Hepatocyte (in vitro differentiated cells): ENCODE data around the gene ITPR2. TPM values are rescaled to one million over a fixed set of nuclear protein-coding genes. Genes with fewer than 3 reads are reported as not detected.

Source experiments
- DNase-seq: peaks from one replicate; pipeline ENCODE4 v3.0.0-alpha.2; 2016; ENCODE audit warnings: low spot score
- H2AFZ ChIP-seq: fragments of 200-600 bp; sonication (generic); 2 replicates; pipeline ENCODE4 v1.6.0; 2016; ENCODE audit warnings: antibody characterized with exemption, mild to moderate bottlenecking
- H3K27ac ChIP-seq: fragments of 200-600 bp; sonication (generic); 2 replicates; pipeline ENCODE4 v1.5.1; 2016; ENCODE audit warnings: mild to moderate bottlenecking
- H3K27me3 ChIP-seq: fragments of 200-600 bp; sonication (generic); 2 replicates; pipeline ENCODE4 v1.6.1; 2016
- H3K36me3 ChIP-seq: fragments of 200-600 bp; sonication (generic); replicated peaks from 2 replicates; pipeline ENCODE4 v1.5.1; 2016; ENCODE audit warnings: low read depth; ENCODE audit not compliant: insufficient read depth
- H3K4me1 ChIP-seq: fragments of 200-600 bp; sonication (generic); 2 replicates; pipeline ENCODE4 v1.5.1; 2016; ENCODE audit warnings: mild to moderate bottlenecking, moderate library complexity; ENCODE audit not compliant: insufficient read depth
- H3K4me2 ChIP-seq: fragments of 200-600 bp; sonication (generic); 2 replicates; pipeline ENCODE4 v1.6.0; 2016
- H3K4me3 ChIP-seq: fragments of 200-600 bp; sonication (generic); 2 replicates; pipeline ENCODE4 v1.5.1; 2016; ENCODE audit warnings: mild to moderate bottlenecking
- H3K79me2 ChIP-seq: fragments of 200-600 bp; sonication (generic); 2 replicates; pipeline ENCODE4 v1.6.0; 2017; ENCODE audit warnings: mild to moderate bottlenecking
- H3K9me2 ChIP-seq: fragments of 200-600 bp; sonication (generic); replicated peaks from 2 replicates; pipeline ENCODE4 v1.6.0; 2017; ENCODE audit warnings: mild to moderate bottlenecking; ENCODE audit not compliant: insufficient read depth
- H3K9me3 ChIP-seq: fragments of 200-600 bp; sonication (generic); 2 replicates; pipeline ENCODE4 v1.5.1; 2016; ENCODE audit warnings: low read depth, mild to moderate bottlenecking
- H4K20me1 ChIP-seq: fragments of 200-600 bp; sonication (generic); 2 replicates; pipeline ENCODE4 v1.6.0; 2016; ENCODE audit warnings: mild to moderate bottlenecking; ENCODE audit not compliant: insufficient read depth, poor library complexity, severe bottlenecking
- EZH2 ChIP-seq: fragments of 200-600 bp; sonication (generic); IDR thresholded peaks from 2 replicates; pipeline ENCODE4 v1.6.1; 2016; ENCODE audit warnings: antibody characterized with exemption, mild to moderate bottlenecking, borderline replicate concordance
- EZH2phosphoT487 ChIP-seq: fragments of 200-600 bp; sonication (generic); IDR thresholded peaks from one replicate; pipeline ENCODE4 v1.6.1; 2018; ENCODE audit warnings: antibody characterized with exemption, mild to moderate bottlenecking, low read depth, moderate library complexity; ENCODE audit not compliant: unreplicated experiment, severe bottlenecking
- WGBS: methylation state at CpG from one replicate; pipeline ENCODE4 v1.1.6; 2016; ENCODE audit warnings: low lambda C conversion rate; ENCODE audit errors: missing lambda C conversion rate; 5-methylcytosine and 5-hydroxymethylcytosine counted together
- polyA plus RNA-seq: library from polyadenylated mRNA; unstranded; fragments of >200 nt; fragmentation: Nextera tagmentation; extraction: Ambion mirVana; gene quantifications from 2 replicates; pipeline ENCODE4 v1.2.1, GENCODE V29; 2016
- total RNA-seq: library from RNA; depleted of rRNA; stranded (reverse); fragments of >200 nt; gene quantifications from 2 replicates; pipeline ENCODE4 v1.2.3, GENCODE V29; 2014
- TF ChIP-seq, protein P1 (sequence below): fragments of 200-600 bp; sonication (generic); IDR thresholded peaks from 2 replicates; pipeline ENCODE4 v1.5.1; 2016; ENCODE audit warnings: antibody characterized with exemption, mild to moderate bottlenecking; ENCODE audit not compliant: poor library complexity

Gene ITPR2
- total and polyA plus RNA-seq, 2 experiments from 2014 or later, result 22.0 to 51.4 TPM

DNA sequence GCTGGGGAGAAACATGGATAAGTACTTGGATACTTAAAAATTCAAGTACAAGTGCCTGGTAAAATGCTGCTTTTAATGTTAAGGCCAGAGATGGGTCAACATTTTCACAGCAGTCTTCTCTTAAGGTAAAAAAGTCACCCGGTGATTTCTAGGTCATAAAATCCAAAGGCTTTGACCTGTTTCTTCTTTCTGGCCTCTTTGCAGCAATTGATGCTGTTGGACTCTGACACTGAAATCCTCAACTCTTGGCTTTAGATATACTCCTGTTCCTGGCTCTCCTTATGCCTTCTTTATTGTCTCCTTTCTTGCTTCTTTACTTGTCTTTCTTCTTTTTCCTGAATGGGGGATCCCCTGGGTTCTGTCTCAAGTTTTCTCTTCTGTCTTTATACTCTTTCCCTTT is 448.5 kb downstream of the ITPR2 start:
- Histone ChIP-seq H3K9me2 (no peaks in the 10 kb centered on the region), H3K79me2 (no peaks in the 10 kb centered on the region), H4K20me1 (no peaks in the 10 kb centered on the region), H3K4me1 (no peaks in the 10 kb centered on the region), H3K4me3 (no peak overlapping the region), H2AFZ (no peak overlapping the region), H3K27ac (no peak overlapping the region), H3K36me3 (no peaks in the 10 kb centered on the region), H3K27me3 (no peaks in the 10 kb centered on the region), H3K4me2 (no peak overlapping the region), H3K9me3 (no peaks in the 10 kb centered on the region)
- no peak for DNase-seq
- WGBS, result 79% methylated on average over 1 of the region's 1 CpG
- TF ChIP-seq, protein P1, sequence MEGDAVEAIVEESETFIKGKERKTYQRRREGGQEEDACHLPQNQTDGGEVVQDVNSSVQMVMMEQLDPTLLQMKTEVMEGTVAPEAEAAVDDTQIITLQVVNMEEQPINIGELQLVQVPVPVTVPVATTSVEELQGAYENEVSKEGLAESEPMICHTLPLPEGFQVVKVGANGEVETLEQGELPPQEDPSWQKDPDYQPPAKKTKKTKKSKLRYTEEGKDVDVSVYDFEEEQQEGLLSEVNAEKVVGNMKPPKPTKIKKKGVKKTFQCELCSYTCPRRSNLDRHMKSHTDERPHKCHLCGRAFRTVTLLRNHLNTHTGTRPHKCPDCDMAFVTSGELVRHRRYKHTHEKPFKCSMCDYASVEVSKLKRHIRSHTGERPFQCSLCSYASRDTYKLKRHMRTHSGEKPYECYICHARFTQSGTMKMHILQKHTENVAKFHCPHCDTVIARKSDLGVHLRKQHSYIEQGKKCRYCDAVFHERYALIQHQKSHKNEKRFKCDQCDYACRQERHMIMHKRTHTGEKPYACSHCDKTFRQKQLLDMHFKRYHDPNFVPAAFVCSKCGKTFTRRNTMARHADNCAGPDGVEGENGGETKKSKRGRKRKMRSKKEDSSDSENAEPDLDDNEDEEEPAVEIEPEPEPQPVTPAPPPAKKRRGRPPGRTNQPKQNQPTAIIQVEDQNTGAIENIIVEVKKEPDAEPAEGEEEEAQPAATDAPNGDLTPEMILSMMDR, result no peak
- TF ChIP-seq EZH2phosphoT487 (no peak), EZH2 (no peak)

DNA sequence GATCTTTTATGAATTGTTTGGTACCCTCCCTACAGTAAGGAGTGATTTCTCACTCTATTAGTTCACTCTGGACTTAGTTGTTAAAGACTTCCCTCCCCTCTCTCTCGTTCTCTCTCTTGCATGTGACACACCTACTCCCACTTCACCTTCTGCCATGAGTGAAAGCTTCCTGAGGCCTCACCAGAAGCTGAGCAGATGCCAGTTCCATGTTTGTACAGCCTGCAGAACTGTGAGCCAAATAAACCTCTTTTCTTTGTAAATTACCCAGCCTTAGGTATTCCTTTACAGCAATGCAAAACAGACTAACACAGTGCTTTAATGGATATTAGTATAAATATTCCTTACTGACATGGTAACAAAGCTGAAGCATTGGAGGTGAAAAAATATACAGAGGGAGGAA is 450.0 kb downstream of the ITPR2 start:
- no peak overlapping the region for H3K27ac ChIP-seq
- no peaks in the 10 kb centered on the region for H3K4me1 ChIP-seq
- no peak overlapping the region for H2AFZ ChIP-seq
- no peaks in the 10 kb centered on the region for H3K36me3 ChIP-seq
- H3K4me3 ChIP-seq, result no peak overlapping the region
- no peak overlapping the region for H3K4me2 ChIP-seq
- WGBS, result 92% methylated on average over 1 of the region's 1 CpG
- H3K27me3 ChIP-seq, result no peaks in the 10 kb centered on the region
- no peak for DNase-seq
- H3K79me2 ChIP-seq, result no peaks in the 10 kb centered on the region
- no peaks in the 10 kb centered on the region for H3K9me2 ChIP-seq
- TF ChIP-seq, protein P1, result no peak
- TF ChIP-seq EZH2phosphoT487 (no peak), EZH2 (no peak)
- H3K9me3 ChIP-seq, result no peaks in the 10 kb centered on the region
- no peaks in the 10 kb centered on the region for H4K20me1 ChIP-seq

DNA sequence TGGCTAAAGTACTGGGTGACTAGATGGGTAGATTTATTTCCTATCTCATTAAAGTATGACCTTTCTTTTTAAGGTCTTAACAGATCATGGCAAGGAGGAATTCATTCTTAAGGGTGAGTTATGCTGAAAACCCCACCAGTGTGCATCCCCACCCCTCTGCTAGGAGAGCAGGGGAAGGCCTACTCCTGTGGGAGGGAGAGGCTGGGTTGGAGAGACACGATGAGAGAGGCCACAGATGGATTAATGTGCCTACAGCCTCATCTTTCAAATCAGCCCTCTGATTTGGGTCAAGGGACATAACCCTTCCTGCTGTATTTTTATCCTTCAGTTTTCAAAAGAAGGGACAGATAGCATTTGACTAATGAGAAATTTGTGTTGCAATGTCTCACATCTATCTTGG is 452.1 kb downstream of the ITPR2 start:
- Histone ChIP-seq H3K4me2 (no peak overlapping the region), H3K79me2 (no peaks in the 10 kb centered on the region), H3K36me3 (no peaks in the 10 kb centered on the region), H3K4me1 (no peaks in the 10 kb centered on the region), H4K20me1 (no peaks in the 10 kb centered on the region), H3K9me2 (no peaks in the 10 kb centered on the region), H3K27me3 (no peaks in the 10 kb centered on the region), H3K9me3 (no peaks in the 10 kb centered on the region), H2AFZ (no peak overlapping the region), H3K27ac (no peak overlapping the region), H3K4me3 (no peak overlapping the region)
- TF ChIP-seq EZH2 (no peak), EZH2phosphoT487 (no peak)
- TF ChIP-seq, protein P1, result no peak
- no peak for DNase-seq
- 76% methylated on average over 1 of the region's 1 CpG for WGBS
